ENCODE results near the gene ZNF684. TPM values are rescaled to one million over a fixed set of nuclear protein-coding genes. Genes with fewer than 3 reads are reported as not detected.
"Not testable (repeated sequence)": the region's sequence is repeated elsewhere in the genome, so short reads cannot be mapped to it uniquely, and the experiment has no call there.

The ZNF684 gene
- total RNA-seq, result 4.2 and 5.8 TPM in 2 replicates

- DNase-seq (ENCODE audit: low read depth, low spot score), result peak; percentile 82
Observed at GRCh38 chr1:40531381-40532061, at the start of gene ZNF684. TSS of gene ZNF684 (plus strand) at chr1:40531637. CDS start at chr1:40533167, 1,530 bp downstream.

- DNase-seq (ENCODE audit: low read depth, low spot score), result no peak
Observed at GRCh38 chr1:40495315-40495903, 36.0 kb upstream of the ZNF684 start.

- DNase-seq (ENCODE audit: low read depth, low spot score), result not testable (repeated sequence)
Observed at GRCh38 chr1:40502651-40503050, 28.8 kb upstream of the ZNF684 start.

DNA sequence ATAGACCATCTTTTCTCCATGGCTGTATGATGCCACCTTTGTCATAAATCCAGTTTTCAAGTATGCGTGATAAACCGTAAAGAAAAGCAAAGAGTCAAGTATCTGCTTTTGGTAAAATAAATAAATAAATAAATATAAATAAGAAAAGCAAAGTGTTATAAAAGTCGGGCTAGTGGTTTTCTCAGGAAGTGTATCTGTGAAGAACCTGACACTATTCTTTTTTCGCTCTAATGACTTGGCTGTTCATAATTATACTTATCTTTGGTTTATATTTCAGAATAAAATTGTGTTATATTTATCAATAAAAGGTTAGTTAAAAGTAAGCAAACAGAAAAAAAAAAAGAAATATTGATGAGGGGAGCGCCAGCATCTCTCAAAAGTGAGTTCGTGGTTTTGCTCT lies 23.5 kb upstream of the ZNF684 start:
- DNase-seq (ENCODE audit: low read depth, low spot score), result no peak

DNA sequence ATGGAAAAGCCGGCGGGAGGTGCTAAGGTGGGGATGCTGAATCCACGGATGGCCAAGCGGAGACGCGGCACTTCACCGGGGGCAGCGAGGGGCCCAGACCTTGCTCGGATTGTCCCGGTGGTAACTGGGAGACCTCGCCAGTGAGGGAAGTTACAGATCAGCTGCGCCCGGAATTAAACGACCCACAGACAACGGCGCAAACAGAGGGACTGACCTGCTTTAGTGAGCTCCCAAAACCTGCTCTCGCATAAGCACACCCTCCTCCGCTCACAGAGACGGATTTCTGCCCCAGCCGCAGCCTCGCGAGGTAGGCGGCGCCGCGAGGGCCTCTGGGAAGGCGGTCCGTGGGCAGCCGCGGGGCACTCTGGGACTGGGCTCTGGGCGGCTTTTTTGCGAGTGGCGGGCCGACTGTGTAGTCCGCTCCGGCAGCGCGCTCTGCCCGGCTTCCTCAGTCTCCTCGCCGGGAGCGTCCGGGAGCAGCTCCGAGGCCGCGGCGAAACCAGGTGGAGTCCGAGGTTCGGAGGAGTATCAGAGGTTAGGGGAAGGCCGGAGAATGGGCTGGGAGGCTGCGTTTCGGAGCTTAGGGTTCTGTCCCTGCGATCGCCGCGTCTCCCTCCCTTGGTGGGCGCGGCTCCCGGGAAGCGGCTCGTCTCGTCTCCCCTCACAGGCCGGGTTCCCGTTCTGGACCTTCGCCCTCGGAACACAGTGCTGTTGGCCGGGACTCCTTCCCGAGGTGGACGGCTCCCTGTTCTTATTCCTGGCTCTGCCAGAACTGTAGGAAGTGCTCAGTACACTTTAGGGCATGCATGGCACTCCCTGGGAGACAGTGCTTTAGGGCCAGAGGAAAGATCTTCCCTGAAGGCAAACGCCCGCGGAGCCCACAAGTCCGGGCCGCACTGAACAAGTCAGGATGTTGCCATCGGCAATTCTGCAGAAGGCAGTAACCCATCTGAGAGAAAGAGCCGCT lies 22.8 kb upstream of the ZNF684 start, which contains the start of gene EXO5:
EXO5 (plus strand) TSS at position 393 of the 967 bp plus-strand sequence. CDS start 5,778 bp downstream, outside the sequence.
- no peak for DNase-seq (ENCODE audit: low read depth, low spot score)

DNA sequence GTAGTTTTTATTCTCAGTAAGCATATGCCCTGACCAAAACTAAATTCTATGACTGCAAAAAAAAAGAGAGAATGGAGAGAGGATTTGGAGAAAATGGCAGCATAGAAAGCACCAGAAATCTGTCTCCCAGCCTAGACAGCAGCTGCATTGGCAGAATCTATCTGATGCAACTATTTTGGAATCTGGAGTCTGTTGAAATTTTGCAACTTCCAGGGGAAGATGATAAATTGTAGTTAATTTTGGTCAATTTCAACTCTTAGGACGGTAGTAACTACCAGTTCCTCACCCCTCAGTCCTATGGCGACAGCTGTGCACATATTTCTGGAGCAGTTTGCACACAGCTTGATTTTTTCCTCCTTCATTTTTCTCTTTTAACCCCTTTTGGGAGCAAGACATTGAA lies 11.9 kb upstream of the ZNF684 start:
- DNase-seq (ENCODE audit: low read depth, low spot score), result no peak

- DNase-seq (ENCODE audit: low read depth, low spot score), result no peak
Observed at GRCh38 chr1:40530735-40531380, 579 bp upstream of the ZNF684 start.

GRCh38 chr1:40532062-40532389 lies 589 bp downstream of the ZNF684 start:
- DNase-seq (ENCODE audit: low read depth, low spot score), result no peak

- DNase-seq (ENCODE audit: low read depth, low spot score), result no peak
Observed at GRCh38 chr1:40532844-40533424, 1.5 kb downstream of the ZNF684 start.

GRCh38 chr1:40534589-40534988 lies 3.2 kb downstream of the ZNF684 start:
- DNase-seq (ENCODE audit: low read depth, low spot score), result no peak

- DNase-seq (ENCODE audit: low read depth, low spot score), result no peak
Observed at GRCh38 chr1:40535732-40536131, 4.3 kb downstream of the ZNF684 start.

GRCh38 chr1:40539338-40539737 lies 7.9 kb downstream of the ZNF684 start:
- no peak for DNase-seq (ENCODE audit: low read depth, low spot score)

GRCh38 chr1:40546957-40547356 lies 15.5 kb downstream of the ZNF684 start:
- no peak for DNase-seq (ENCODE audit: low read depth, low spot score)

- DNase-seq (ENCODE audit: low read depth, low spot score), result no peak
Observed at GRCh38 chr1:40553017-40553416, 21.6 kb downstream of the ZNF684 start.

GRCh38 chr1:40554807-40555206 lies 23.4 kb downstream of the ZNF684 start:
- DNase-seq (ENCODE audit: low read depth, low spot score), result not testable (repeated sequence)

GRCh38 chr1:40556121-40556520 lies 24.7 kb downstream of the ZNF684 start:
- no peak for DNase-seq (ENCODE audit: low read depth, low spot score)

DNA sequence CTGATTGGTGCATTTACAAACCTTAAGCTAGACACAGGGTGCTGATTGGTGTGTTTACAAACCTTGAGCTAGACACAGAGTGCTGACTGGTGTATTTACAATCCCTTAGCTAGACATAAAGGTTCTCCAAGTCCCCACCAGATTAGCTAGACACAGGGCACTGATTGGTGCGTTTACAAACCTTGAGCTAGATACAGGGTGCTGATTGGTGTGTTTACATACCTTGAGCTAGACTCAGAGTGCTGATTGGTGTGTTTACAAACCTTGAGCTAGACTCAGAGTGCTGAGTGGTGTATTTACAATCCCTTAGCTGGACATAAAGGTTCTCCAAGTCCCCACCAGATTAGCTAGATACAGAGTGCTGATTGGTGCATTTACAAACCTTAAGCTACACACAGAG lies 26.8 kb downstream of the ZNF684 start:
- not testable (repeated sequence) for DNase-seq (ENCODE audit: low read depth, low spot score)

DNA sequence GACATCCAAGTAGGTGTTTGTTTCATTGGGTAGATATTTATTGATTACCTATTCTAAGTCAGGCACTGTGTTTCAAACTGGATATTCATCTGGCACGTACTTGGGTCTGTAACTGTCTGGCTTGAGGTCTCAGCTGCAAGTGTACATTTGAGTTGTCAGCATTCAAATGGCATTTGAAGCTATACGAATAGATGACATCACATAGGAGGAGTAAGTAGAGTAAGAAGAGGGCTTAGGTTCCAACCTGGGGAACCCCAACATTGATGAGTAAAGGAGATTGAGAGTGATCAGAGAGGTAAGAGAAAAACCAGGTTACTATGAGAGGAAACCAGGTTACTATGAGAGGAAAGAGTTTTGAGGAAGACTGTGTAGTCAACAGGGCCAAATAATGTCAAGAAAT lies 30.7 kb downstream of the ZNF684 start:
- no peak for DNase-seq (ENCODE audit: low read depth, low spot score)

DNA sequence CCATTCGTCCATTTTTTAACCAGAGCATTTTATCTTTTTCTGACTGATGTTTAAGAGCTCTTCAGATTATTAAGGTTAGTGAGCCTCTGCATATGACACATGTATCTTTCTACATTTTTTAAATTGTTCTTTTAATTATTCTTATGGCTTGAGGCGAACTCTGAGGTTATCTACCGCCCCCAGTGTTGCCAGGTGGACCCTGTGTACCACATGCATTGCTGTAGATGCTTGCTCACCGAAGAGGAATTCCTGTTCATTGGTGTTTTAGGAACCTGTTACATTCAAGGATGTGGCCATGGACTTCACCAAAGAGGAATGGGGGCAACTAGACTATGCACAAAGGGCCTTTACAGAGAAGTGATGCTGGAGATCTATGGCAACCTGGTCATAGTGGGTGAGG lies 31.8 kb downstream of the ZNF684 start:
- no peak for DNase-seq (ENCODE audit: low read depth, low spot score)

- no peak for DNase-seq (ENCODE audit: low read depth, low spot score)
Observed at GRCh38 chr1:40564506-40564905, 33.1 kb downstream of the ZNF684 start.

GRCh38 chr1:40564913-40565312 lies 33.5 kb downstream of the ZNF684 start:
- no peak for DNase-seq (ENCODE audit: low read depth, low spot score)

All from pulmonary artery endothelial cell (primary cell).